Endothelial cell of umbilical vein (primary cell): ENCODE data around the gene SIPA1. TPM values are rescaled to one million over a fixed set of nuclear protein-coding genes. Genes with fewer than 3 reads are reported as not detected.

ENCODE experiments used
- BruUV-seq: library from RNA; stranded (reverse); fragments of 400-500 nt; replicated peaks from 2 replicates; lab custom pipeline; 2021; lab: Mats Ljungman, UMichigan
- CTCF ChIA-PET: fragments of 300-600, 350-600 bp; sonication (Branson Sonifier 250); formaldehyde crosslinking; loops from one replicate; lab custom pipeline; 2021; ENCODE audit warnings: antibody characterized with exemption, inconsistent platforms; lab: Charles Lee
- POLR2A ChIA-PET: fragments of 300-600, 350-600 bp; sonication (Branson Sonifier 250); formaldehyde crosslinking; loops from one replicate; lab custom pipeline; 2021; ENCODE audit warnings: antibody characterized with exemption, inconsistent platforms; lab: Charles Lee
- DNase-seq: peaks from one replicate; pipeline ENCODE4 v3.0.0-alpha.2; 2011; ENCODE audit warnings: low read depth, low spot score
- FAIRE-seq: peaks from 2 replicates; lab custom pipeline; 2011; peaks lifted over from hg19 to GRCh38; lab: Jason Lieb, UNC
- H2AFZ ChIP-seq: 2 replicates; pipeline ENCODE4 v1.6.0; 2012; ENCODE audit warnings: low read depth, low read length, control low read depth, inconsistent platforms
- H3K27ac ChIP-seq: 2 replicates; pipeline ENCODE4 v1.5.1; 2011; ENCODE audit warnings: low read depth, mild to moderate bottlenecking, control low read depth, low read length, moderate library complexity; ENCODE audit not compliant: insufficient read depth
- H3K27me3 ChIP-seq, 2 experiments: 2 replicates each; pipeline versions ENCODE4 v1.6.0 to v1.6.1; 2011; ENCODE audit warnings: low read length in 2 of 2, mixed read lengths in 1 of 2; ENCODE audit not compliant: control insufficient read depth in 2 of 2, insufficient read depth in 2 of 2
- H3K36me3 ChIP-seq, 2 experiments: 2 replicates in 1 of 2; 3 replicates in 1 of 2; pipeline ENCODE4 v1.5.1; 2011; ENCODE audit warnings: low read length in 2 of 2, mild to moderate bottlenecking in 1 of 2, moderate library complexity in 1 of 2; ENCODE audit not compliant: control insufficient read depth in 2 of 2, insufficient read depth in 2 of 2; ENCODE audit errors: extremely low read depth in 1 of 2
- H3K4me1 ChIP-seq: 3 replicates; pipeline ENCODE4 v1.5.1; 2011; ENCODE audit warnings: mild to moderate bottlenecking, low read length; ENCODE audit not compliant: control insufficient read depth, insufficient read depth; ENCODE audit errors: extremely low read depth
- H3K4me2 ChIP-seq: 2 replicates; pipeline ENCODE4 v1.6.1; 2011; ENCODE audit warnings: low read length, control low read depth, mixed read lengths; ENCODE audit not compliant: insufficient read depth
- H3K4me3 ChIP-seq, 3 experiments: fragments of 200-600 bp in 1 of 3; sonication (generic), shearing (Covaris generic) in 1 of 3; replicated peaks in 1 of 3; 2 replicates each; pipeline ENCODE4 v1.5.1; 2011 to 2016; ENCODE audit warnings: control low read depth in 3 of 3, low read length in 3 of 3, mild to moderate bottlenecking in 2 of 3, inconsistent platforms in 1 of 3, low read depth in 1 of 3, moderate library complexity in 1 of 3; ENCODE audit not compliant: insufficient read depth in 1 of 3
- H3K79me2 ChIP-seq: 2 replicates; pipeline ENCODE4 v1.6.0; 2012; ENCODE audit warnings: low read length, inconsistent platforms; ENCODE audit not compliant: control insufficient read depth, insufficient read depth
- H3K9ac ChIP-seq: replicated peaks from 2 replicates; pipeline ENCODE3; 2011; ENCODE audit warnings: low read length, control low read depth; ENCODE audit not compliant: insufficient read depth; ENCODE audit errors: extremely low read depth
- H3K9me1 ChIP-seq: replicated peaks from 3 replicates; pipeline ENCODE4 v1.6.0; 2011; ENCODE audit warnings: mild to moderate bottlenecking, low read length; ENCODE audit not compliant: control insufficient read depth, insufficient read depth; ENCODE audit errors: extremely low read depth
- H3K9me3 ChIP-seq: replicated peaks from 2 replicates; pipeline ENCODE4 v1.5.1; 2012; ENCODE audit warnings: low read length, inconsistent platforms; ENCODE audit not compliant: control insufficient read depth, insufficient read depth
- H4K20me1 ChIP-seq: replicated peaks from 2 replicates; pipeline ENCODE3; 2011; ENCODE audit warnings: mild to moderate bottlenecking, low read length; ENCODE audit not compliant: control insufficient read depth, insufficient read depth; ENCODE audit errors: extremely low read depth
- CTCF ChIP-seq, 2 donors: IDR thresholded peaks; 1 replicate in 1 of 2; 2 replicates in 1 of 2; pipeline ENCODE4 v1.5.1; 2011; ENCODE audit warnings: low read length in 2 of 2, mild to moderate bottlenecking in 2 of 2, moderate library complexity in 2 of 2, control low read depth in 1 of 2, inconsistent platforms in 1 of 2, low read depth in 1 of 2; ENCODE audit not compliant: insufficient read depth in 1 of 2; ENCODE audit errors: extremely low read depth in 1 of 2
- EZH2 ChIP-seq: IDR thresholded peaks from 2 replicates; pipeline ENCODE4 v1.6.1; 2012; ENCODE audit warnings: borderline replicate concordance, low read depth, mild to moderate bottlenecking, moderate library complexity, low read length, inconsistent platforms; ENCODE audit not compliant: severe bottlenecking
- FOS ChIP-seq: IDR thresholded peaks from 2 replicates; pipeline ENCODE4 v1.6.1; 2011; ENCODE audit warnings: mild to moderate bottlenecking, low read length, moderate library complexity, borderline replicate concordance; ENCODE audit not compliant: insufficient read depth
- GATA2 ChIP-seq: IDR thresholded peaks from 2 replicates; pipeline ENCODE4 v1.7.0; 2011; ENCODE audit warnings: low read depth, mild to moderate bottlenecking, moderate library complexity, mixed read lengths, low read length; ENCODE audit not compliant: insufficient read length, insufficient read depth
- JUN ChIP-seq: IDR thresholded peaks from 2 replicates; pipeline ENCODE4 v1.6.1; 2011; ENCODE audit warnings: borderline replicate concordance, low read depth; ENCODE audit not compliant: insufficient read length, insufficient read depth
- MAX ChIP-seq: IDR thresholded peaks from 2 replicates; pipeline ENCODE4 v1.6.1; 2011; ENCODE audit not compliant: insufficient read depth, insufficient read length
- MYC ChIP-seq: IDR thresholded peaks from one replicate; pipeline ENCODE4 v1.6.1; 2011; ENCODE audit warnings: mild to moderate bottlenecking, low read depth, low read length
- POLR2A ChIP-seq: IDR thresholded peaks from 2 replicates; pipeline ENCODE4 v1.6.1; 2012; ENCODE audit warnings: low read depth, mild to moderate bottlenecking, control low read depth, low read length
- POLR2AphosphoS5 ChIP-seq: IDR thresholded peaks from 2 replicates; pipeline ENCODE4 v1.6.1; 2012; ENCODE audit warnings: low read depth, mild to moderate bottlenecking, control low read depth, low read length, moderate library complexity; ENCODE audit not compliant: insufficient read depth
- dilution Hi-C: fragments of 300-500 bp; cut with MboI; formaldehyde crosslinking; loops from one replicate; pipeline ENCODE4 v1.15.0; 2019; ENCODE audit warnings: low sequenced_read_pairs; ENCODE audit not compliant: extremely low pct_ligation_motif_present
- intact Hi-C: fragments of 100-400 bp; cut with micrococcal nuclease; formaldehyde crosslinking; loops from one replicate; pipeline ENCODE4 v1.10.0; 2022
- polyA plus RNA-seq, 4 experiments: library from polyadenylated mRNA; depleted of rRNA in 3 of 4; stranded (reverse) in 3 of 4; unstranded in 1 of 4; fragments of >200 nt; gene quantifications; 2 replicates each; pipeline versions ENCODE4 v1.2.1 to v1.2.3, GENCODE V29; 2011 to 2012; ENCODE audit warnings: missing spikeins in 1 of 4
- total RNA-seq: library from RNA; stranded (reverse); gene quantifications from 2 replicates; pipeline ENCODE4 v1.2.3, GENCODE V29; 2021

SIPA1 gene
- total and polyA plus RNA-seq, 2 donors (not counting 3 experiments of a cell fraction or from before 2014, with no cell fraction given) = 67.5 to 119 TPM

DNA sequence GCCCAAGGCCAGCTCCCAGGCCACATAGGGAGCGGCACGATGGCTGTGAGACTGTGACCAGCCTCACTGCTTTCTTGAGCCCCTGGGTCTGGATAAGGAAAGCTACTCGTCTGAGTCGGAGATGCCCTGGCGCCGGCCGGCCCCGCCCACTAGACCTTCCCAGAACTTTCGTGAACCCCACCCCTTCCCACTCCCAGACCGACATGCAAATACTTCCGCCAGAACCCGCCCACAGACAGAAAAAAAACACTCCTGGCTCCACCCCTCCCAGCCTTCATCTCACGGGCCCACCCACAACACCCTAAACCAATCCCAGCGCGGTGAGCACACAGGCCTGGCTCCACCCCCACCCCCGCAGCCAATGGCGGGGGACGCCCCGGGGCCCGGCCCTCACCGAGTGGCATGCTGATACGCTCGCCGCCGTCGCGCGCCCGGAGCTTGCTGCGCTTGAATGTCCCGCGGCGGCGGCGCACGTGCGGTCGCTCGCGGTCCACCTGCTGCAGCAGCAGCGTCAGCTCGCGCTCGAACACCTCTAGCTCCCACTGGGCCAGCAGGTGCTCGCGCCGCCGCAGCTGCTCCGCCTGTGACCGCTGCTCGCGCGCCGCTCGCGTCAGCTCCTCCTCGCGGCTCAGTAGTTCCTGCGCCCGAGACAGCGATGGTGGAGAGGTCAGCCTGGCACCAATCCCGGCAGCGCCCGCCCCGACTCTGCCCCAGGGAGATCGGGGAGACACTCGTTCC is 30.9 kb upstream of the SIPA1 start:
- intact Hi-C loops = loop anchor here (1.0 kb wide), 2 partner anchors 8 to 14 kb away; partner anchors contain the start of gene PCNX3
- POLR2A ChIA-PET = interaction anchor here (0.6 kb wide), 2 partner anchors 50 to 187 kb away, joined by 3 read pairs; no protein-coding TSS in a partner anchor

More for the DNA sequence above, 30.9 kb upstream of the SIPA1 start:
- Histone ChIP-seq H3K9ac (no peak overlapping the region), H3K9me1 (no peaks in the 10 kb centered on the region), H3K4me2 (peak overlapping the region; percentile 6), H3K27ac (no peak overlapping the region), H3K36me3 (peaks cover 15 to 57% of the 10 kb centered on the region in 2 experiments), H3K4me3 (no peak overlapping the region), H2AFZ (no peak overlapping the region), H3K79me2 (peaks cover 40% of the 10 kb centered on the region), H3K27me3 (no peaks in the 10 kb centered on the region), H4K20me1 (no peaks in the 10 kb centered on the region), H3K4me1 (peaks cover 41% of the 10 kb centered on the region), H3K9me3 (no peaks in the 10 kb centered on the region)
- no TSS peak for BruUV-seq
- FAIRE-seq = peak; percentile 92
- peak; percentile 83 for TF ChIP-seq MAX
- TF ChIP-seq MYC = no peak
- peak; percentile 68 for TF ChIP-seq POLR2AphosphoS5
- TF ChIP-seq FOS = no peak
- TF ChIP-seq JUN = no peak
- TF ChIP-seq GATA2 = no peak
- TF ChIP-seq EZH2 = no peak
- no peak for TF ChIP-seq CTCF (IDR thresholded peaks at IDR 0.05; ENCODE audit: extremely low read depth in 1 of 2, insufficient read depth in 1 of 2, low read depth in 1 of 2, low read length in 2 of 2)
- peak; percentile 68 for TF ChIP-seq POLR2A
- peak; percentile 96 for DNase-seq
- CTCF ChIA-PET = interaction anchor here (0.9 to 2.4 kb wide), 9 partner anchors 8 to 67 kb away, joined by 3 to 19 read pairs (median 5); partner anchors contain the start of genes FAM89B and PCNX3
- dilution Hi-C loops = no loop called here
